H1 (cell line): ENCODE measurements around the gene HES3. TPM values are rescaled to one million over a fixed set of nuclear protein-coding genes. Genes with fewer than 3 reads are reported as not detected.
A peak's percentile ranks its signal among the peaks of the same experiment; 100 is the strongest.

ENCODE experiments used
- CTCF ChIA-PET: fragments of 300-600 bp; sonication (Branson Sonifier 250); formaldehyde crosslinking; loops from one replicate; lab custom pipeline; 2021; ENCODE audit not compliant: partially characterized antibody; lab: Charles Lee
- POLR2A ChIA-PET: fragments of 300-600 bp; sonication (Branson Sonifier 250); formaldehyde crosslinking; loops from one replicate; lab custom pipeline; 2021; ENCODE audit warnings: inconsistent platforms; ENCODE audit not compliant: partially characterized antibody; lab: Charles Lee
- DNase-seq, 2 experiments: peaks; one replicate each; pipeline versions ENCODE4 v3.0.0 to v3.0.0-alpha.2; 2010 to 2022; ENCODE audit warnings: low spot score in 2 of 2, low read depth in 1 of 2, mixed read lengths in 1 of 2
- FAIRE-seq: peaks from 2 replicates; lab custom pipeline; 2011; peaks lifted over from hg19 to GRCh38; lab: Jason Lieb, UNC
- H2AFZ ChIP-seq: 2 replicates; pipeline ENCODE4 v1.8.1; 2012; ENCODE audit warnings: low read length, inconsistent platforms
- H2AK5ac ChIP-seq: 2 replicates; pipeline ENCODE4 v1.6.1; 2013; ENCODE audit warnings: low read depth, low read length
- H2BK120ac ChIP-seq: replicated peaks from 2 replicates; pipeline ENCODE3; 2013; ENCODE audit warnings: low read depth, low read length, inconsistent platforms
- H2BK12ac ChIP-seq: 2 replicates; pipeline ENCODE4 v1.6.1; 2013; ENCODE audit warnings: low read depth, low read length
- H2BK15ac ChIP-seq: 2 replicates; pipeline ENCODE4 v1.6.1; 2013; ENCODE audit warnings: low read length
- H2BK20ac ChIP-seq: 2 replicates; pipeline ENCODE4 v1.6.1; 2013; ENCODE audit warnings: low read length
- H2BK5ac ChIP-seq: 2 replicates; pipeline ENCODE4 v1.6.1; 2013; ENCODE audit warnings: low read depth, low read length
- H3K14ac ChIP-seq: 2 replicates; pipeline ENCODE4 v1.6.1; 2013; ENCODE audit warnings: inconsistent platforms; ENCODE audit not compliant: insufficient read length
- H3K18ac ChIP-seq: 2 replicates; pipeline ENCODE4 v1.6.1; 2013; ENCODE audit warnings: low read length; ENCODE audit errors: extremely low read depth
- H3K23ac ChIP-seq: 2 replicates; pipeline ENCODE4 v1.6.1; 2013; ENCODE audit warnings: inconsistent platforms; ENCODE audit not compliant: insufficient read length
- H3K23me2 ChIP-seq: 2 replicates; pipeline ENCODE4 v1.6.1; 2013; ENCODE audit warnings: low read depth, low read length
- H3K27ac ChIP-seq: 2 replicates; pipeline ENCODE4 v1.6.1; 2011; ENCODE audit warnings: low read depth, low read length, inconsistent platforms
- H3K27me3 ChIP-seq, 4 experiments: replicated peaks in 1 of 4; 1 replicate in 1 of 4; 2 replicates in 3 of 4; pipeline versions ENCODE4 v1.6.1 to v1.8.1; 2011 to 2013; ENCODE audit warnings: low read length in 3 of 4, mild to moderate bottlenecking in 3 of 4, inconsistent platforms in 2 of 4, mixed read lengths in 2 of 4, moderate library complexity in 1 of 4; ENCODE audit not compliant: control insufficient read depth in 3 of 4, insufficient read depth in 3 of 4; ENCODE audit errors: extremely low read depth in 1 of 4
- H3K36me3 ChIP-seq, 4 experiments: 2 replicates each; pipeline versions ENCODE4 v1.6.1 to v1.8.1; 2011 to 2013; ENCODE audit warnings: mild to moderate bottlenecking in 4 of 4, low read length in 3 of 4, moderate library complexity in 2 of 4, control low read depth in 1 of 4, inconsistent platforms in 1 of 4; ENCODE audit not compliant: insufficient read depth in 4 of 4, control insufficient read depth in 2 of 4
- H3K4ac ChIP-seq: replicated peaks from 2 replicates; pipeline ENCODE3; 2013; ENCODE audit warnings: low read length, low read depth, mixed read lengths, inconsistent platforms; ENCODE audit not compliant: insufficient read length
- H3K4me1 ChIP-seq, 4 experiments: replicated peaks in 1 of 4; 1 replicate in 1 of 4; 2 replicates in 3 of 4; pipeline versions ENCODE4 v1.6.1 to v1.8.1; 2011 to 2013; ENCODE audit warnings: low read length in 3 of 4, inconsistent platforms in 2 of 4, mixed read lengths in 1 of 4; ENCODE audit not compliant: insufficient read depth in 4 of 4, control insufficient read depth in 3 of 4
- H3K4me2 ChIP-seq, 2 experiments: 2 replicates each; pipeline versions ENCODE4 v1.6.1 to v1.8.1; 2011 to 2013; ENCODE audit warnings: low read depth in 2 of 2, low read length in 2 of 2, control low read depth in 1 of 2, inconsistent platforms in 1 of 2, mild to moderate bottlenecking in 1 of 2; ENCODE audit not compliant: insufficient read depth in 1 of 2
- H3K4me3 ChIP-seq, 4 experiments: fragments of 200-600, 300-600 bp in 1 of 4; sonication (generic), shearing (Covaris generic), sonication (Bioruptor Twin) in 1 of 4; 2 replicates each; pipeline versions ENCODE4 v1.5.1 to v1.8.1; 2011 to 2016; ENCODE audit warnings: low read length in 4 of 4, low read depth in 3 of 4, control low read depth in 2 of 4, inconsistent platforms in 2 of 4, mild to moderate bottlenecking in 2 of 4, mixed read lengths in 1 of 4, moderate library complexity in 1 of 4; ENCODE audit not compliant: insufficient read depth in 2 of 4; ENCODE audit errors: extremely low read depth in 1 of 4
- H3K56ac ChIP-seq: replicated peaks from 2 replicates; pipeline ENCODE3; 2013; ENCODE audit warnings: low read depth, mild to moderate bottlenecking, mixed read lengths, low read length, inconsistent platforms; ENCODE audit not compliant: insufficient read length
- H3K79me1 ChIP-seq: 2 replicates; pipeline ENCODE4 v1.6.1; 2013; ENCODE audit warnings: low read depth, low read length, control low read depth
- H3K79me2 ChIP-seq, 2 experiments: 2 replicates each; pipeline versions ENCODE4 v1.6.1 to v1.8.1; 2012 to 2013; ENCODE audit warnings: low read length in 2 of 2, mild to moderate bottlenecking in 2 of 2, inconsistent platforms in 1 of 2; ENCODE audit not compliant: insufficient read depth in 2 of 2, control insufficient read depth in 1 of 2
- H3K9ac ChIP-seq, 4 experiments: replicated peaks in 1 of 4; 1 replicate in 1 of 4; 2 replicates in 3 of 4; pipeline versions ENCODE4 v1.6.1 to v1.8.1; 2011 to 2013; ENCODE audit warnings: low read depth in 3 of 4, low read length in 3 of 4, control low read depth in 2 of 4, mild to moderate bottlenecking in 2 of 4, moderate library complexity in 2 of 4, inconsistent platforms in 1 of 4; ENCODE audit errors: extremely low read depth in 1 of 4
- H3K9me3 ChIP-seq, 2 experiments: 2 replicates each; pipeline versions ENCODE4 v1.6.1 to v1.8.1; 2012 to 2013; ENCODE audit warnings: mild to moderate bottlenecking in 2 of 2, moderate library complexity in 2 of 2, control low read depth in 1 of 2, inconsistent platforms in 1 of 2, low read depth in 1 of 2, low read length in 1 of 2, mixed read lengths in 1 of 2; ENCODE audit not compliant: insufficient read depth in 2 of 2
- H4K20me1 ChIP-seq, 2 experiments: replicated peaks in 1 of 2; 2 replicates each; pipeline versions ENCODE3 to v1.8.1; 2011 to 2013; ENCODE audit warnings: inconsistent platforms in 2 of 2, low read length in 2 of 2, mild to moderate bottlenecking in 1 of 2; ENCODE audit not compliant: insufficient read depth in 2 of 2, control insufficient read depth in 1 of 2
- H4K5ac ChIP-seq: 2 replicates; pipeline ENCODE4 v1.6.1; 2013; ENCODE audit warnings: low read length, low read depth, mixed read lengths, inconsistent platforms; ENCODE audit not compliant: insufficient read length
- H4K8ac ChIP-seq: 2 replicates; pipeline ENCODE4 v1.8.0; 2013; ENCODE audit warnings: mild to moderate bottlenecking, moderate library complexity, low read length, inconsistent platforms; ENCODE audit not compliant: insufficient read depth; ENCODE audit errors: extremely low read depth
- H4K91ac ChIP-seq: replicated peaks from 2 replicates; pipeline ENCODE3; 2013; ENCODE audit warnings: low read length, mixed read lengths, inconsistent platforms; ENCODE audit not compliant: insufficient read length
- ASH2L ChIP-seq: fragments of 200-600, 300-600 bp; sonication (generic); IDR thresholded peaks from one replicate; pipeline ENCODE4 v1.7.1; 2017; ENCODE audit warnings: low read length
- CHD1 ChIP-seq: IDR thresholded peaks from 2 replicates; pipeline ENCODE4 v1.6.1; 2012; ENCODE audit warnings: low read depth, low read length, improper control_type of control experiment
- CTBP2 ChIP-seq: IDR thresholded peaks from 2 replicates; pipeline ENCODE4 v1.7.0; 2011; ENCODE audit warnings: borderline replicate concordance, mild to moderate bottlenecking, moderate library complexity, mixed read lengths, low read length; ENCODE audit not compliant: insufficient read depth, insufficient read length
- TAF7 ChIP-seq: optimal IDR thresholded peaks from 2 replicates; pipeline ENCODE3; 2011; ENCODE audit warnings: low read depth, mild to moderate bottlenecking, inconsistent platforms, low read length, moderate library complexity, borderline replicate concordance
- TBP ChIP-seq: IDR thresholded peaks from 2 replicates; pipeline ENCODE4 v1.6.1; 2011; ENCODE audit warnings: low read depth, low read length, improper control_type of control experiment
- TCF12 ChIP-seq: IDR thresholded peaks from 2 replicates; pipeline ENCODE4 v1.6.1; 2011; ENCODE audit warnings: low read depth, mild to moderate bottlenecking, low read length
- WGBS, 2 experiments: shearing (Covaris generic) in 1 of 2; methylation state at CpG; one replicate each; pipeline versions ENCODE4 v1.1.6 to v1.1.7; 2013 to 2015; ENCODE audit warnings: low lambda C conversion rate in 2 of 2, mixed read lengths in 2 of 2, inconsistent platforms in 1 of 2, low coverage in 1 of 2, missing lambda C conversion rate in 1 of 2; ENCODE audit not compliant: insufficient replicate concordance in 2 of 2, insufficient coverage in 1 of 2, insufficient read length in 1 of 2; ENCODE audit errors: extremely low coverage in 1 of 2, missing lambda C conversion rate in 1 of 2; 5-methylcytosine and 5-hydroxymethylcytosine counted together
- polyA plus RNA-seq, 7 experiments: library from polyadenylated mRNA; depleted of rRNA in 3 of 7; stranded (reverse) in 5 of 7; unstranded in 2 of 7; fragments of >200 nt in 5 of 7; fragments of 200-250 nt in 2 of 7; gene quantifications; 1 replicate in 5 of 7; 2 replicates in 1 of 7; 4 replicates in 1 of 7; pipeline versions ENCODE4 v1.2.1 to v1.2.3, GENCODE V29; 2011 to 2013; ENCODE audit warnings: missing spikeins in 2 of 7, mixed read lengths in 2 of 7
- total RNA-seq: library from RNA; stranded (reverse); fragmentation: NEBNext Ultra II Directional; extraction: Animal tissue kit (Norgen Biotek cat#: 25700); gene quantifications from 2 replicates; pipeline ENCODE4 v1.2.1, GENCODE V29; 2021
- TF ChIP-seq, protein P1 (sequence below), 3 experiments: IDR thresholded peaks; 1 replicate in 2 of 3; 2 replicates in 1 of 3; pipeline versions ENCODE4 v1.5.1 to v1.6.1; 2011; ENCODE audit warnings: low read length in 3 of 3, mild to moderate bottlenecking in 3 of 3, inconsistent platforms in 2 of 3, low read depth in 1 of 3, moderate library complexity in 1 of 3; ENCODE audit not compliant: insufficient read depth in 1 of 3; ENCODE audit errors: control extremely low read depth in 1 of 3
- TF ChIP-seq, protein P2 (sequence below): IDR thresholded peaks from 2 replicates; pipeline ENCODE4 v1.6.1; 2011; ENCODE audit warnings: low read depth, mild to moderate bottlenecking, low read length; ENCODE audit not compliant: insufficient read depth

HES3 gene
- total and polyA plus RNA-seq, 2 of the 8 experiments (the other 6 are each of a cell fraction or from before 2014, with no cell fraction given), result 38.8 to 54.3 TPM

DNA sequence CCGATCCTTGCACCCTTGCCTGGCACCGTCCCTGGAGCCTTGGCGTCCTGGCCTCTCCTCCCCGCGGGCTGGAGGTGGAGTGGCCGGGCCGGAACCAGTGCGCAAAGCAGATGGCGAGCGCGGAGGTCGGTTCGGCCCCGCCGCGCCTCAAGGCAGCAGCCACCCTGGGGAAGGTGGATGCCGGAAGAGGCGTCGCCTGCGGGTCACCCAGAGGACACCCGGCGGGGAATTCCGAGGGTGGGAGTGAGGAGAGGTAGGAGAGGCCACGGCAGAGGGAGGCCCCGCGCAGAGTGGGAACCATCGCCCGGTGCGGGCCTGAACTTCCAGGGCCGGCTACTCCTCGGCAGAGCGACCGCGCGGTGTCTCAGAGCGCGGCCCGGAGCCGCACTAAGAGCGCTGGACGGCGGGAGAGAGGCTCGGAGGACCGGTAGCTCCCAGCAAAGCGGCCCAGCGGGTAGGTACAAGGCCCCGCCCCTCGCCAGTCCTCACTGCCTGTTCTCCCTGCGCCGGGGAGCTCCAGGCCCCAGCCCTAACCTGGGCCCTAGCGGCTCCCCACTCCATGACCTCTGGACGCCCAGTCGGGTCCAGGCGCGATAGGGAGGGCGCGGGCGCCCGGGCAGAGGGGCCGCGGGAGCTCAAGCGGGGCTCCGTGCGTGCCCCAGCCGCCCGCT, 38.0 kb upstream of the HES3 start, which contains the start of gene RNF207:
Gene RNF207, plus strand, starts transcription at position 271 of the 671 bp plus-strand sequence. CDS start 417 bp downstream, outside the sequence.
- Histone ChIP-seq H3K23ac (no peak within 1 kb of the TSS), H4K91ac (peak within 1 kb of the TSS; percentile 89), H2BK12ac (peak within 1 kb of the TSS; percentile 84; the same call in 1 of the 2 replicates), H4K5ac (peak within 1 kb of the TSS; percentile 51), H2BK15ac (0 out of 2 replicates have a peak within 1 kb of the TSS, but pooled peaks have one; percentile 46), H3K36me3 (no peaks in the 10 kb centered on the region), H3K4ac (no peak within 1 kb of the TSS), H3K4me2 (peak within 1 kb of the TSS; percentile 57 to 92), H3K79me2 (no peaks in the 10 kb centered on the region), H3K4me3 (peak within 1 kb of the TSS; percentile 35 to 61 (median 48)), H3K27ac (no peak within 1 kb of the TSS), H2BK5ac (no peak within 1 kb of the TSS), H3K18ac (peak within 1 kb of the TSS; percentile 71), H2BK120ac (peak within 1 kb of the TSS; percentile 72), H3K56ac (peak within 1 kb of the TSS; percentile 46), H4K20me1 (peaks cover 0 to 7% of the 10 kb centered on the region in 2 experiments), H3K27me3 (peaks cover 1 to 52% (median 40%) of the 10 kb centered on the region in 4 experiments), H4K8ac (peak within 1 kb of the TSS; percentile 75; the same call in 1 of the 2 replicates), H3K14ac (no peak within 1 kb of the TSS), H3K9ac (no peak within 1 kb of the TSS), H3K79me1 (no peaks in the 10 kb centered on the region), H3K23me2 (peaks cover 20% of the 10 kb centered on the region; the same call in 1 of the 2 replicates), H3K9me3 (no peaks in the 10 kb centered on the region), H2BK20ac (no peak within 1 kb of the TSS; the same call in 1 of the 2 replicates), H2AFZ (peak within 1 kb of the TSS; percentile 58; the same call in 1 of the 2 replicates), H3K4me1 (peaks cover 1 to 29% (median 24%) of the 10 kb centered on the region in 4 experiments), H2AK5ac (0 out of 2 replicates have a peak within 1 kb of the TSS, but pooled peaks have one; percentile 65)
- no peak for FAIRE-seq
- 4% methylated on average over 30 of the region's 66 CpGs; no CpG with 5 or more reads in 1 of the 2 experiments for WGBS, 2 experiments
- ChIA-PET POLR2A (interaction anchor here (0.7 to 5.6 kb wide), 21 partner anchors 8 to 342 kb away, joined by 3 to 78 read pairs (median 4); partner anchors contain the start of genes HES3, ICMT, RPL22 and TNFRSF25), CTCF (interaction anchor here (0.7 to 17.1 kb wide), 15 partner anchors 10 to 213 kb away, joined by 3 to 353 read pairs (median 4); partner anchors contain the start of genes HES2, HES3 and ICMT)
- peak in 1 of 2 experiments; percentile 87 for DNase-seq
- TF ChIP-seq, protein P1, sequence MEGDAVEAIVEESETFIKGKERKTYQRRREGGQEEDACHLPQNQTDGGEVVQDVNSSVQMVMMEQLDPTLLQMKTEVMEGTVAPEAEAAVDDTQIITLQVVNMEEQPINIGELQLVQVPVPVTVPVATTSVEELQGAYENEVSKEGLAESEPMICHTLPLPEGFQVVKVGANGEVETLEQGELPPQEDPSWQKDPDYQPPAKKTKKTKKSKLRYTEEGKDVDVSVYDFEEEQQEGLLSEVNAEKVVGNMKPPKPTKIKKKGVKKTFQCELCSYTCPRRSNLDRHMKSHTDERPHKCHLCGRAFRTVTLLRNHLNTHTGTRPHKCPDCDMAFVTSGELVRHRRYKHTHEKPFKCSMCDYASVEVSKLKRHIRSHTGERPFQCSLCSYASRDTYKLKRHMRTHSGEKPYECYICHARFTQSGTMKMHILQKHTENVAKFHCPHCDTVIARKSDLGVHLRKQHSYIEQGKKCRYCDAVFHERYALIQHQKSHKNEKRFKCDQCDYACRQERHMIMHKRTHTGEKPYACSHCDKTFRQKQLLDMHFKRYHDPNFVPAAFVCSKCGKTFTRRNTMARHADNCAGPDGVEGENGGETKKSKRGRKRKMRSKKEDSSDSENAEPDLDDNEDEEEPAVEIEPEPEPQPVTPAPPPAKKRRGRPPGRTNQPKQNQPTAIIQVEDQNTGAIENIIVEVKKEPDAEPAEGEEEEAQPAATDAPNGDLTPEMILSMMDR (IDR thresholded peaks at IDR 0.05; ENCODE audit: control extremely low read depth in 1 of 3, insufficient read depth in 1 of 3, low read depth in 1 of 3, low read length in 3 of 3), result no peak
- TF ChIP-seq TBP (peak; percentile 28; the same call in 1 of the 2 replicates), ASH2L (peak; percentile 34), TAF7 (peak; percentile 16), TCF12 (no peak), CHD1 (no peak), CTBP2 (peak; percentile 87)
- TF ChIP-seq, protein P2, sequence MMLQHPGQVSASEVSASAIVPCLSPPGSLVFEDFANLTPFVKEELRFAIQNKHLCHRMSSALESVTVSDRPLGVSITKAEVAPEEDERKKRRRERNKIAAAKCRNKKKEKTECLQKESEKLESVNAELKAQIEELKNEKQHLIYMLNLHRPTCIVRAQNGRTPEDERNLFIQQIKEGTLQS, result no peak
